Ovary (tissue), 3 donors: ENCODE results near the gene DHX16.

Source experiments
- EP300 ChIP-seq: sonication (generic); formaldehyde crosslinking; IDR thresholded peaks from one replicate; pipeline ENCODE4 v1.6.1; 2017; ENCODE audit warnings: antibody characterized with exemption
- TF ChIP-seq, protein P1 (sequence below), 3 donors: fragments of 450-650 bp in 2 of 3; fragments of 200-600 bp in 1 of 3; IDR thresholded peaks; one replicate each; pipeline versions ENCODE4 v1.5.1 to v1.8.0; 2016 to 2022; ENCODE audit warnings: antibody characterized with exemption in 3 of 3, mild to moderate bottlenecking in 1 of 3
- donor health status: DM: no; HTN: no; CAD: no.

DNA sequence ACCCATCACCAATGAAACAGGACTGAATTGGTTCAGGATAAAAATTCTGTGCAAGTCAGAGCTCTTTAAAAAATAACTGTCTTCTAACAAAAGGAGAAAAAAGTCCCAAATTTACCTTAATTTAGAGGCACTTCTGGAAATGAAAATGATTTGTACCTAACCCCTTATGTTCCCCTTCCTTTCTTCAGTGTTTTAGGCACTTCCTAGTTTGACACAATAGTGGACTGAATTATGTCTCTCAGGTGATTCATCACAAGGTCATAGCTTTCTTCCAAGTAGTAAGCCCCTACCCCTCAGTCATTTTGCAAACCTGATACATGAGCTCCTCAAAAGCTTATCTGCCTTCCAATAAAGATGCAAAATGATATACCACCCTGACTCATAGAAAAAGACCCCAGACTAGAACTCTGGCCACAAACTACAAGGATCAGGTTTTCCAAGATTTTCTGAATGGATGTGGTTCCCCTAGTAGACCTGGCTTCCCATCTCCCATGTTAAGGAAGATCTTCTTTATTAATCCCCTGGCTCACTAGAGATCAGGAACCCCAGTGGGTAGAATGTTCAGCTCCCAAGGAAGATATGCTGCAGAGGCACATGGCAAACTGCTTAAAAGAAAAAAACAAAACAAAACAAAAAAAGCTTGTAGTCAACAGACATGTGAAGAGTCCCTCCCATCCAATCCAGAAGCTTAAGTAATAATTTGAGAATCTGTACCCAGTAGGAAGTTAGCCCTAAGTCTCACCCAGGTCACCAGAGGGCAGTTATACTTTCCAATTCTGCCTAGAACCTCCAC lies 59.4 kb downstream of the DHX16 start:
- TF ChIP-seq EP300 = no peak
- TF ChIP-seq, protein P1, sequence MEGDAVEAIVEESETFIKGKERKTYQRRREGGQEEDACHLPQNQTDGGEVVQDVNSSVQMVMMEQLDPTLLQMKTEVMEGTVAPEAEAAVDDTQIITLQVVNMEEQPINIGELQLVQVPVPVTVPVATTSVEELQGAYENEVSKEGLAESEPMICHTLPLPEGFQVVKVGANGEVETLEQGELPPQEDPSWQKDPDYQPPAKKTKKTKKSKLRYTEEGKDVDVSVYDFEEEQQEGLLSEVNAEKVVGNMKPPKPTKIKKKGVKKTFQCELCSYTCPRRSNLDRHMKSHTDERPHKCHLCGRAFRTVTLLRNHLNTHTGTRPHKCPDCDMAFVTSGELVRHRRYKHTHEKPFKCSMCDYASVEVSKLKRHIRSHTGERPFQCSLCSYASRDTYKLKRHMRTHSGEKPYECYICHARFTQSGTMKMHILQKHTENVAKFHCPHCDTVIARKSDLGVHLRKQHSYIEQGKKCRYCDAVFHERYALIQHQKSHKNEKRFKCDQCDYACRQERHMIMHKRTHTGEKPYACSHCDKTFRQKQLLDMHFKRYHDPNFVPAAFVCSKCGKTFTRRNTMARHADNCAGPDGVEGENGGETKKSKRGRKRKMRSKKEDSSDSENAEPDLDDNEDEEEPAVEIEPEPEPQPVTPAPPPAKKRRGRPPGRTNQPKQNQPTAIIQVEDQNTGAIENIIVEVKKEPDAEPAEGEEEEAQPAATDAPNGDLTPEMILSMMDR (IDR thresholded peaks at IDR 0.05) = no peak
